Subcutaneous abdominal adipose tissue (tissue), 5 donors: Measurements from ENCODE around the gene RCOR2.

Experiments
- H3K27ac ChIP-seq: one replicate; pipeline ENCODE4 v1.7.0; 2013; ENCODE audit warnings: low read depth, mild to moderate bottlenecking, inconsistent platforms, low read length, moderate library complexity
- H3K27me3 ChIP-seq, 5 donors: one replicate each; pipeline ENCODE4 v1.7.0; 2013; ENCODE audit warnings: low read length in 5 of 5, inconsistent platforms in 1 of 5; ENCODE audit not compliant: control insufficient read depth in 5 of 5, insufficient read depth in 4 of 5
- H3K36me3 ChIP-seq, 5 donors: one replicate each; pipeline ENCODE4 v1.7.0; 2013; ENCODE audit warnings: low read length in 5 of 5; ENCODE audit not compliant: control insufficient read depth in 5 of 5, insufficient read depth in 5 of 5
- H3K4me1 ChIP-seq, 5 donors: one replicate each; pipeline ENCODE4 v1.7.0; 2013; ENCODE audit warnings: low read length in 5 of 5, mild to moderate bottlenecking in 3 of 5, moderate library complexity in 1 of 5; ENCODE audit not compliant: control insufficient read depth in 5 of 5, insufficient read depth in 5 of 5
- H3K4me3 ChIP-seq, 5 donors: one replicate each; pipeline ENCODE4 v1.7.0; 2013; ENCODE audit warnings: low read length in 5 of 5, low read depth in 1 of 5
- H3K9ac ChIP-seq, 5 donors: one replicate each; pipeline ENCODE4 v1.7.0; 2013; ENCODE audit warnings: low read length in 5 of 5, mild to moderate bottlenecking in 4 of 5, moderate library complexity in 3 of 5
- H3K9me3 ChIP-seq, 5 donors: one replicate each; pipeline ENCODE4 v1.7.0; 2013; ENCODE audit warnings: low read length in 5 of 5; ENCODE audit not compliant: control insufficient read depth in 5 of 5
- donor health status: healthy.
- donor health status: healthy.
- donor health status: healthy.
- donor health status: healthy.
- donor health status: healthy.

Gene RCOR2

GRCh38 chr11:63915961-63916836, 765 bp downstream of the RCOR2 start:
- Histone ChIP-seq H3K36me3 (no peaks in the 10 kb centered on the region), H3K4me3 (peak overlapping the region in 4 of 5 donors; percentile 50 to 66 (median 58)), H3K27me3 (no peaks in the 10 kb centered on the region), H3K27ac (no peak overlapping the region), H3K4me1 (peaks cover 0 to 54% (median 47%) of the 10 kb centered on the region in 5 donors), H3K9me3 (no peaks in the 10 kb centered on the region), H3K9ac (peak overlapping the region in 1 of 5 donors; percentile 56)

GRCh38 chr11:63914896-63915691, 1.9 kb downstream of the RCOR2 start:
- H3K36me3 ChIP-seq = peaks cover 0 to 2% (median 0%) of the 10 kb centered on the region in 5 donors
- H3K9ac ChIP-seq = no peak overlapping the region
- H3K27ac ChIP-seq = no peak overlapping the region
- no peaks in the 10 kb centered on the region for H3K9me3 ChIP-seq
- no peaks in the 10 kb centered on the region for H3K27me3 ChIP-seq
- peaks cover 0 to 48% (median 44%) of the 10 kb centered on the region in 5 donors for H3K4me1 ChIP-seq
- no peak overlapping the region for H3K4me3 ChIP-seq

GRCh38 chr11:63913866-63914830, 2.8 kb downstream of the RCOR2 start:
- H3K9me3 ChIP-seq = no peaks in the 10 kb centered on the region
- H3K9ac ChIP-seq = no peak overlapping the region
- H3K36me3 ChIP-seq = peaks cover 0 to 10% (median 0%) of the 10 kb centered on the region in 5 donors
- no peaks in the 10 kb centered on the region for H3K27me3 ChIP-seq
- H3K4me3 ChIP-seq = no peak overlapping the region
- peaks cover 0 to 39% (median 34%) of the 10 kb centered on the region in 5 donors for H3K4me1 ChIP-seq
- no peak overlapping the region for H3K27ac ChIP-seq

GRCh38 chr11:63912678-63913077, 4.3 kb downstream of the RCOR2 start:
- H3K4me3 ChIP-seq = no peak overlapping the region
- no peaks in the 10 kb centered on the region for H3K27me3 ChIP-seq
- no peak overlapping the region for H3K27ac ChIP-seq
- H3K36me3 ChIP-seq = peaks cover 0 to 24% (median 12%) of the 10 kb centered on the region in 5 donors
- H3K9ac ChIP-seq = no peak overlapping the region
- H3K9me3 ChIP-seq = no peaks in the 10 kb centered on the region
- peaks cover 0 to 37% (median 30%) of the 10 kb centered on the region in 5 donors for H3K4me1 ChIP-seq

- no peak overlapping the region for H3K27ac ChIP-seq
- peaks cover 0 to 31% (median 20%) of the 10 kb centered on the region in 5 donors for H3K36me3 ChIP-seq
- H3K4me1 ChIP-seq = peaks cover 0 to 32% (median 24%) of the 10 kb centered on the region in 5 donors
- no peaks in the 10 kb centered on the region for H3K27me3 ChIP-seq
- H3K9me3 ChIP-seq = no peaks in the 10 kb centered on the region
- H3K9ac ChIP-seq = no peak overlapping the region
- no peak overlapping the region for H3K4me3 ChIP-seq
Observed at GRCh38 chr11:63911876-63912275, 5.1 kb downstream of the RCOR2 start.

- H3K27ac ChIP-seq = no peak overlapping the region
- no peak overlapping the region for H3K9ac ChIP-seq
- H3K27me3 ChIP-seq = no peaks in the 10 kb centered on the region
- peaks cover 0 to 34% (median 20%) of the 10 kb centered on the region in 5 donors for H3K36me3 ChIP-seq
- H3K4me1 ChIP-seq = peaks cover 0 to 29% (median 21%) of the 10 kb centered on the region in 5 donors
- no peaks in the 10 kb centered on the region for H3K9me3 ChIP-seq
- H3K4me3 ChIP-seq = no peak overlapping the region
Observed at GRCh38 chr11:63911440-63911839, 5.5 kb downstream of the RCOR2 start.

- H3K9ac ChIP-seq = no peak overlapping the region
- H3K27me3 ChIP-seq = no peaks in the 10 kb centered on the region
Observed at GRCh38 chr11:63910675-63911074, 6.3 kb downstream of the RCOR2 start.

GRCh38 chr11:63909591-63910506, 7.1 kb downstream of the RCOR2 start:
- peaks cover 0 to 21% (median 10%) of the 10 kb centered on the region in 5 donors for H3K4me1 ChIP-seq
- no peaks in the 10 kb centered on the region for H3K9me3 ChIP-seq
- no peak overlapping the region for H3K4me3 ChIP-seq
- no peak overlapping the region for H3K9ac ChIP-seq
- H3K27ac ChIP-seq = no peak overlapping the region
- peaks cover 0 to 47% (median 31%) of the 10 kb centered on the region in 5 donors for H3K36me3 ChIP-seq
- H3K27me3 ChIP-seq = no peaks in the 10 kb centered on the region

More at GRCh38 chr11:63910675-63911074, 6.3 kb downstream of the RCOR2 start:
- Histone ChIP-seq H3K36me3 (peaks cover 0 to 39% (median 22%) of the 10 kb centered on the region in 5 donors), H3K9me3 (no peaks in the 10 kb centered on the region), H3K4me3 (no peak overlapping the region), H3K27ac (no peak overlapping the region), H3K4me1 (peaks cover 0 to 22% (median 13%) of the 10 kb centered on the region in 5 donors)
